GM19193 (cell line): ENCODE results near the gene ST7.
A peak's percentile ranks its signal among the peaks of the same experiment; 100 is the strongest.

Source experiments
- POLR2A ChIP-seq: IDR thresholded peaks from 4 replicates; pipeline ENCODE4 v1.6.1; 2011; ENCODE audit not compliant: insufficient read depth, insufficient read length; ENCODE audit errors: extremely low read depth

Gene ST7

GRCh38 chr7:116953372-116953905, at the start of gene ST7:
Gene ST7 (plus strand): TSS chr7:116953501. CDS start chr7:116953541, 40 bp downstream.
- peak; percentile 72 for TF ChIP-seq POLR2A

GRCh38 chr7:116906391-116906790, 46.9 kb upstream of the ST7 start:
- no peak for TF ChIP-seq POLR2A

GRCh38 chr7:116910383-116910782, 42.9 kb upstream of the ST7 start:
- TF ChIP-seq POLR2A, result no peak

- TF ChIP-seq POLR2A, result no peak
These were observed 41.5 kb upstream of the ST7 start for GRCh38 chr7:116911801-116912200.

GRCh38 chr7:116912269-116912909, 40.9 kb upstream of the ST7 start:
- no peak for TF ChIP-seq POLR2A

- TF ChIP-seq POLR2A, result no peak
These were observed 34.6 kb upstream of the ST7 start for GRCh38 chr7:116918704-116919103.

- no peak for TF ChIP-seq POLR2A
These were observed 32.9 kb upstream of the ST7 start for GRCh38 chr7:116920359-116920758.

GRCh38 chr7:116922545-116922944, 30.8 kb upstream of the ST7 start:
- TF ChIP-seq POLR2A, result no peak

- no peak for TF ChIP-seq POLR2A
These were observed 28.6 kb upstream of the ST7 start for GRCh38 chr7:116924741-116925140.

GRCh38 chr7:116929021-116929420, 24.3 kb upstream of the ST7 start:
- no peak for TF ChIP-seq POLR2A

GRCh38 chr7:116929914-116930913, 23.1 kb upstream of the ST7 start:
- TF ChIP-seq POLR2A, result no peak

- TF ChIP-seq POLR2A, result no peak
These were observed 20.7 kb upstream of the ST7 start for GRCh38 chr7:116932566-116932965.

- TF ChIP-seq POLR2A, result no peak
These were observed 19.8 kb upstream of the ST7 start for GRCh38 chr7:116933465-116933864.

GRCh38 chr7:116934580-116934979, 18.7 kb upstream of the ST7 start:
- no peak for TF ChIP-seq POLR2A

GRCh38 chr7:116938678-116939077, 14.6 kb upstream of the ST7 start:
- no peak for TF ChIP-seq POLR2A
